A673 (cell line): ENCODE data around the gene MSRB3. TPM values are rescaled to one million over a fixed set of nuclear protein-coding genes. Genes with fewer than 3 reads are reported as not detected.
A peak's percentile ranks its signal among the peaks of the same experiment; 100 is the strongest.

Source experiments
- Bru-seq: library from RNA; stranded (reverse); fragments of 400-500 nt; gene quantifications from one replicate; lab custom pipeline; 2021; lab: Mats Ljungman, UMichigan
- BruChase-seq, 2 experiments: library from RNA; stranded (reverse); fragments of 400-500 nt; gene quantifications; one replicate each; lab custom pipeline; 2021; lab: Mats Ljungman, UMichigan
- BruUV-seq: library from RNA; stranded (reverse); fragments of 400-500 nt; replicated peaks from 2 replicates; lab custom pipeline; 2021; lab: Mats Ljungman, UMichigan
- CTCF ChIA-PET: fragments of 300-600 bp; sonication (Branson Sonifier 250); formaldehyde crosslinking; loops from one replicate; lab custom pipeline; 2022; ENCODE audit warnings: antibody characterized with exemption; lab: Charles Lee
- POLR2A ChIA-PET: fragments of 300-600 bp; sonication (Branson Sonifier 250); formaldehyde crosslinking; loops from one replicate; lab custom pipeline; 2022; ENCODE audit warnings: antibody characterized with exemption; ENCODE audit not compliant: low non-redundant PET; lab: Charles Lee
- DNase-seq: peaks from one replicate; pipeline ENCODE4 v3.0.0-alpha.2; 2015; ENCODE audit warnings: low spot score
- H3K27ac ChIP-seq: fragments of 200-600 bp; sonication (generic); 2 replicates; pipeline ENCODE4 v1.5.1; 2016; ENCODE audit warnings: mixed run types, low read depth, mild to moderate bottlenecking, mixed read lengths, antibody characterized with exemption, low read length; ENCODE audit not compliant: poor library complexity, severe bottlenecking
- H3K27me3 ChIP-seq: fragments of 200-600 bp; sonication (generic); replicated peaks from 2 replicates; pipeline ENCODE4 v1.6.1; 2017; ENCODE audit warnings: mixed run types, low read depth, mild to moderate bottlenecking, mixed read lengths, antibody characterized with exemption, low read length; ENCODE audit not compliant: insufficient read depth, poor library complexity
- H3K36me3 ChIP-seq: fragments of 200-600 bp; sonication (generic); 2 replicates; pipeline ENCODE4 v1.6.1; 2016; ENCODE audit warnings: mixed run types, mild to moderate bottlenecking, mixed read lengths, antibody characterized with exemption, low read length; ENCODE audit not compliant: insufficient read depth, poor library complexity, severe bottlenecking
- H3K4me1 ChIP-seq: fragments of 200-600 bp; sonication (generic); 2 replicates; pipeline ENCODE4 v1.6.1; 2017; ENCODE audit warnings: mixed run types, mild to moderate bottlenecking, mixed read lengths, antibody characterized with exemption, low read length; ENCODE audit not compliant: insufficient read depth, poor library complexity, severe bottlenecking
- H3K4me3 ChIP-seq: fragments of 200-600 bp; sonication (generic); 2 replicates; pipeline ENCODE4 v1.5.1; 2016; ENCODE audit warnings: low read depth, mixed run types, mild to moderate bottlenecking, mixed read lengths, low read length; ENCODE audit not compliant: poor library complexity, severe bottlenecking
- H3K9me3 ChIP-seq: fragments of 200-600 bp; sonication (generic); 2 replicates; pipeline ENCODE4 v1.6.1; 2016; ENCODE audit warnings: mixed run types, low read depth, mild to moderate bottlenecking, mixed read lengths, antibody characterized with exemption, low read length; ENCODE audit not compliant: poor library complexity, severe bottlenecking
- EZH2 ChIP-seq: fragments of 200-600 bp; sonication (generic); IDR thresholded peaks from 2 replicates; pipeline ENCODE4 v1.6.1; 2017; ENCODE audit warnings: borderline replicate concordance, low read depth, mild to moderate bottlenecking, mixed read lengths, antibody characterized with exemption, low read length; ENCODE audit not compliant: poor library complexity, severe bottlenecking
- intact Hi-C: fragments of 100-400 bp; cut with micrococcal nuclease; formaldehyde crosslinking; loops from one replicate; pipeline ENCODE4 v1.10.0; 2022; ENCODE audit not compliant: unreplicated experiment
- long read RNA-seq: library from polyadenylated mRNA; stranded (forward); transcript quantifications from one replicate; pipeline ENCODE4 v2.0.0, GENCODE V29; 2022
- total RNA-seq: library from RNA; stranded (reverse); gene quantifications from 2 replicates; pipeline ENCODE4 v1.2.3, GENCODE V29; 2021
- TF ChIP-seq, protein P1 (sequence below): fragments of 300-800, 200-600 bp; sonication (generic); conservative IDR thresholded peaks from 2 replicates; pipeline ENCODE4 v1.5.1; 2017; ENCODE audit warnings: low read depth, mild to moderate bottlenecking, antibody characterized with exemption, low read length, moderate library complexity, mixed read lengths

MSRB3 gene
- total RNA-seq (2.1 and 2.8 TPM in 2 replicates), Bru-seq, nascent RNA (percentile 38 among the genes with signal in this experiment), BruChase-seq, experiment 1, labeled RNA remaining after a 2-hour chase (percentile 44 among the genes with signal in this experiment), BruChase-seq, experiment 2, labeled RNA remaining after a 6-hour chase (percentile 35 among the genes with signal in this experiment)
- long read RNA-seq, full-length matches to known transcripts = 3 of 7 reads
- long read RNA-seq, partial matches to known transcripts = 1 of 7 reads
- long read RNA-seq, other reads (novel, unspliced or antisense) = 3 of 7 reads

- ChIA-PET POLR2A (no interaction called here), CTCF (no interaction called here)
- Histone ChIP-seq H3K27ac (no peak within 1 kb of the TSS), H3K36me3 (no peaks in the 10 kb centered on the region), H3K9me3 (no peaks in the 10 kb centered on the region), H3K4me3 (peak within 1 kb of the TSS; percentile 68), H3K27me3 (no peaks in the 10 kb centered on the region), H3K4me1 (no peaks in the 10 kb centered on the region)
- intact Hi-C loops = no loop called here
- BruUV-seq = no TSS peak
- peak; percentile 56 for DNase-seq
- TF ChIP-seq, protein P1, sequence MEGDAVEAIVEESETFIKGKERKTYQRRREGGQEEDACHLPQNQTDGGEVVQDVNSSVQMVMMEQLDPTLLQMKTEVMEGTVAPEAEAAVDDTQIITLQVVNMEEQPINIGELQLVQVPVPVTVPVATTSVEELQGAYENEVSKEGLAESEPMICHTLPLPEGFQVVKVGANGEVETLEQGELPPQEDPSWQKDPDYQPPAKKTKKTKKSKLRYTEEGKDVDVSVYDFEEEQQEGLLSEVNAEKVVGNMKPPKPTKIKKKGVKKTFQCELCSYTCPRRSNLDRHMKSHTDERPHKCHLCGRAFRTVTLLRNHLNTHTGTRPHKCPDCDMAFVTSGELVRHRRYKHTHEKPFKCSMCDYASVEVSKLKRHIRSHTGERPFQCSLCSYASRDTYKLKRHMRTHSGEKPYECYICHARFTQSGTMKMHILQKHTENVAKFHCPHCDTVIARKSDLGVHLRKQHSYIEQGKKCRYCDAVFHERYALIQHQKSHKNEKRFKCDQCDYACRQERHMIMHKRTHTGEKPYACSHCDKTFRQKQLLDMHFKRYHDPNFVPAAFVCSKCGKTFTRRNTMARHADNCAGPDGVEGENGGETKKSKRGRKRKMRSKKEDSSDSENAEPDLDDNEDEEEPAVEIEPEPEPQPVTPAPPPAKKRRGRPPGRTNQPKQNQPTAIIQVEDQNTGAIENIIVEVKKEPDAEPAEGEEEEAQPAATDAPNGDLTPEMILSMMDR = 0 out of 2 replicates have a peak, but pooled peaks have one; percentile 14
- no peak for TF ChIP-seq EZH2
These were observed at the start of gene MSRB3 for GRCh38 chr12:65278576-65279368. Gene MSRB3, plus strand, starts transcription at chr12:65278683. Its CDS starts 29,897 bp downstream, at chr12:65308580.

DNA sequence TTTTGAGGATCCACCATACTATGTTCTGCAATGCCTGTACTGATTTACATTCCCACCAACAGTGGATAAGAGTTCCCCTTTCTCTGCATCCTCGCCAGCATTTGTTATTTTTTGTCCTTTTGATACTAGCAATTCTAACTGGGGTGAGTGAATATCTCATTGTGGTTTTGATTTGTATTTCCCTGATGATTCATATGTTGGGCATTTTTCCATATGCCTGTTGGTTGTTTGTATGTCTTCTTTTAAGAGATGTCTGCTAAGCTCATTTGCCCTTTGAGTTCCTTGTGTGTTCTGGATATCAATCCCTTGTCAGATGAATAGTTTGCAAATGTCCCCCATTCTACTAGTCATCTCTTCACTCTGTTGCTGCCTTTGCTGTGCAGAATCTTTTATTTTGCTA lies 49.0 kb upstream of the MSRB3 start:
- no peak overlapping the region for H3K27ac ChIP-seq
- intact Hi-C loops = no loop called here
- no peak for TF ChIP-seq EZH2
- TF ChIP-seq, protein P1 = no peak
- peaks cover 21% of the 10 kb centered on the region for H3K9me3 ChIP-seq
- peaks cover 9% of the 10 kb centered on the region for H3K4me1 ChIP-seq
- POLR2A ChIA-PET = no interaction called here
- H3K4me3 ChIP-seq = no peak overlapping the region
- no peaks in the 10 kb centered on the region for H3K27me3 ChIP-seq
- BruUV-seq = no TSS peak
- peak; percentile 21 for DNase-seq
- CTCF ChIA-PET = no interaction called here
- peaks cover 15% of the 10 kb centered on the region for H3K36me3 ChIP-seq

GRCh38 chr12:65232476-65233077 lies 45.9 kb upstream of the MSRB3 start:
- TF ChIP-seq EZH2 = no peak
- TF ChIP-seq, protein P1 = peak; percentile 65; the same call in 1 of the 2 replicates
- H3K4me3 ChIP-seq = no peak overlapping the region
- peak; percentile 52 for DNase-seq
- peaks cover 15% of the 10 kb centered on the region for H3K36me3 ChIP-seq
- H3K27ac ChIP-seq = no peak overlapping the region
- ChIA-PET POLR2A (no interaction called here), CTCF (interaction anchor here (0.8 to 1.5 kb wide), 3 partner anchors 62 to 431 kb away, joined by 3 to 7 read pairs (median 3); no protein-coding TSS in a partner anchor)
- H3K4me1 ChIP-seq = no peaks in the 10 kb centered on the region
- no peaks in the 10 kb centered on the region for H3K27me3 ChIP-seq
- BruUV-seq = no TSS peak
- peaks cover 19% of the 10 kb centered on the region for H3K9me3 ChIP-seq
- intact Hi-C loops = loop anchor here (5.0 kb wide), 1 partner anchor 340 kb away; no protein-coding TSS in a partner anchor
